Adrenal gland (tissue), 5 donors: ENCODE measurements around the gene ACER1.

Experiments used
- CTCF ChIP-seq, 6 experiments: fragments of 450-650 bp in 4 of 6; fragments of 200-600 bp in 2 of 6; sonication (generic) in 1 of 6; IDR thresholded peaks; 1 replicate in 5 of 6; 2 replicates in 1 of 6; pipeline versions ENCODE4 v1.5.1 to v1.8.0; 2016 to 2021; ENCODE audit warnings: antibody characterized with exemption in 6 of 6, mild to moderate bottlenecking in 2 of 6, moderate library complexity in 1 of 6
- POLR2A ChIP-seq, 2 donors: fragments of 450-650 bp; IDR thresholded peaks; one replicate each; pipeline ENCODE4 v1.6.1; 2017; ENCODE audit warnings: antibody characterized with exemption in 2 of 2, mild to moderate bottlenecking in 2 of 2, moderate library complexity in 1 of 2
- donor health status: DM: no; HTN: no; CAD: no.

GRCh38 chr19:6379744-6380143 lies 46.3 kb upstream of the ACER1 start:
- TF ChIP-seq POLR2A (IDR thresholded peaks at IDR 0.05) (no peak), CTCF (IDR thresholded peaks at IDR 0.05) (no peak)
